Tibial nerve (tissue), 4 donors: ENCODE results near the gene KCNJ9. TPM values are rescaled to one million over a fixed set of nuclear protein-coding genes. Genes with fewer than 3 reads are reported as not detected.
"Not testable (repeated sequence)": the region's sequence is repeated elsewhere in the genome, so short reads cannot be mapped to it uniquely, and the experiment has no call there.

ENCODE experiments used
- DNase-seq, 2 donors: peaks; one replicate each; pipeline ENCODE4 v3.0.0-alpha.2; 2019; ENCODE audit warnings: low spot score in 2 of 2
- H3K27ac ChIP-seq, 4 donors: fragments of 200-600 bp; sonication (generic) in 3 of 4; one replicate each; pipeline ENCODE4 v1.5.1; 2017 to 2019; ENCODE audit warnings: mild to moderate bottlenecking in 1 of 4
- H3K27me3 ChIP-seq, 2 donors: fragments of 200-600 bp; sonication (generic) in 1 of 2; one replicate each; pipeline versions ENCODE4 v1.5.1 to v1.6.0; 2017 to 2019
- H3K36me3 ChIP-seq, 3 donors: fragments of 200-600 bp; sonication (generic); one replicate each; pipeline ENCODE4 v1.5.1; 2018 to 2019
- H3K4me1 ChIP-seq, 4 donors: fragments of 200-600 bp; sonication (generic) in 3 of 4; one replicate each; pipeline ENCODE4 v1.5.1; 2017 to 2019
- H3K4me3 ChIP-seq, 4 donors: fragments of 200-600 bp; sonication (generic) in 3 of 4; one replicate each; pipeline ENCODE4 v1.5.1; 2017 to 2019; ENCODE audit warnings: mild to moderate bottlenecking in 1 of 4, moderate library complexity in 1 of 4
- H3K9me3 ChIP-seq, 4 donors: fragments of 200-600 bp; sonication (generic) in 3 of 4; one replicate each; pipeline ENCODE4 v1.5.1; 2017 to 2019
- CTCF ChIP-seq, 5 experiments: fragments of 200-600 bp in 3 of 5; fragments of 450-650 bp in 2 of 5; sonication (generic) in 3 of 5; IDR thresholded peaks; one replicate each; pipeline ENCODE4 v1.5.1; 2016 to 2019; ENCODE audit warnings: antibody characterized with exemption in 5 of 5, mild to moderate bottlenecking in 3 of 5, moderate library complexity in 2 of 5
- EP300 ChIP-seq, 2 donors: sonication (generic); formaldehyde crosslinking; IDR thresholded peaks; one replicate each; pipeline ENCODE4 v1.6.1; 2017; ENCODE audit warnings: antibody characterized with exemption in 2 of 2, mild to moderate bottlenecking in 1 of 2
- POLR2A ChIP-seq, 2 donors: fragments of 450-650 bp; IDR thresholded peaks; one replicate each; pipeline ENCODE4 v1.6.1; 2017; ENCODE audit warnings: antibody characterized with exemption in 2 of 2, mild to moderate bottlenecking in 2 of 2, moderate library complexity in 2 of 2
- WGBS, 2 donors: methylation state at CpG; one replicate each; pipeline ENCODE4 v1.1.5; 2018; 5-methylcytosine and 5-hydroxymethylcytosine counted together
- total RNA-seq, 4 donors: library from RNA; depleted of rRNA; stranded (reverse); fragments of >200 nt; gene quantifications; one replicate each; pipeline ENCODE4 v1.1.0, GENCODE V29; 2016

KCNJ9 gene
- total RNA-seq, 4 donors from 2014 or later, result 0.60 TPM; not detected in 3

DNA sequence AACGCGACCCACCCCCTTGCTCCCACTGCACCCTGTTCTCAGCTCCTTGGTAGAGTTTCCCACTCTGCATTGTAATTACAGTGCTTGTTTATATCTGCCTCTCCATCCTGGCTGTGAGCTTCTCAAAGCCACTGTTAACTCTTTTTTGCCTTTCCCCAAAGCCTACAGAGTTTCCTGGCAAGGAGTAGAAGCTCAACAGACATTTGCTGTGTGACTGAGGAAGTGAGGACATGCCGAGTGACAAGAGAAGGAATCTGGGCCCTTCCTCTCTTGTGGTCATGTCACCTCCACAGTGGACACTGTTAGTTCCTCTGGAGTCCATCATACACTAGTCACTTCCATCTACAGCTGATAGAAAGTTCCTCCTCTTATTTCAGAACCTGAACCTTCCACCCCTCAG, 23.1 kb downstream of the KCNJ9 start:
- TF ChIP-seq CTCF (IDR thresholded peaks at IDR 0.05) (no peak), POLR2A (IDR thresholded peaks at IDR 0.05) (no peak), EP300 (IDR thresholded peaks at IDR 0.05) (peak in 1 of 2 donors; percentile 31)
- Histone ChIP-seq H3K4me1 (peaks cover 0 to 72% (median 36%) of the 10 kb centered on the region in 4 donors), H3K27me3 (no peaks in the 10 kb centered on the region), H3K9me3 (no peaks in the 10 kb centered on the region), H3K4me3 (no peak overlapping the region), H3K27ac (peak overlapping the region; percentile 59 to 99 (median 76)), H3K36me3 (no peaks in the 10 kb centered on the region)
- no peak for DNase-seq
- WGBS, 2 donors, result 20 to 32% methylated on average over 3 of the region's 3 CpGs

DNA sequence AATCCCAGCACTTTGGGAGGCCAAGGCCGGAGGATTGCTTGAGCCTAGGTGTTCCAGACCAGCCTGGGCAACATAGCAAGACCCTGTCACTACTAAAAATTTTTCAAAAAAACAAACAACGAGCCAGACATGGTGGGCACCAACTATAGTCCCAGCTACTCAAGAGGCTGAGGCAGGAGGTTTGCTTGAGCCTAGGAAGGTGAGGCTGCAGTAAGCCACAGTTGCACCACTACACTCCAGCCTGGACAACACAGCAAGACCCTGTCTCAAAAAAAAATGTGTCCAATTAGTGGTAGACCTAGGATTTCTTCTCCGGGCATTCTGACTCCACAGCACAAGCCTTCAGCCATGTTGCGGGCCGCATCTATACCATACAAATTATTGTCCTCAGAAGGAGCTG, 23.8 kb downstream of the KCNJ9 start:
- Histone ChIP-seq H3K36me3 (no peaks in the 10 kb centered on the region), H3K27ac (peak overlapping the region; percentile 59 to 99 (median 76)), H3K27me3 (no peaks in the 10 kb centered on the region), H3K4me1 (peaks cover 0 to 68% (median 34%) of the 10 kb centered on the region in 4 donors), H3K9me3 (no peaks in the 10 kb centered on the region), H3K4me3 (no peak overlapping the region)
- 94 to 95% methylated on average over 5 of the region's 5 CpGs for WGBS, 2 donors
- DNase-seq, result no peak
- no peak for TF ChIP-seq CTCF (IDR thresholded peaks at IDR 0.05)
- TF ChIP-seq POLR2A (IDR thresholded peaks at IDR 0.05), result no peak
- TF ChIP-seq EP300 (IDR thresholded peaks at IDR 0.05), result no peak

- Histone ChIP-seq H3K9me3 (no peaks in the 10 kb centered on the region), H3K27me3 (no peaks in the 10 kb centered on the region), H3K4me1 (peaks cover 0 to 59% (median 19%) of the 10 kb centered on the region in 4 donors), H3K27ac (peak overlapping the region in 1 of 4 donors; percentile 25), H3K4me3 (no peak overlapping the region), H3K36me3 (no peaks in the 10 kb centered on the region)
- 100% methylated on average over 1 of the region's 1 CpG for WGBS, 2 donors
- no peak for DNase-seq
- TF ChIP-seq EP300 (IDR thresholded peaks at IDR 0.05), result no peak
- TF ChIP-seq POLR2A (IDR thresholded peaks at IDR 0.05), result no peak
- no peak for TF ChIP-seq CTCF (IDR thresholded peaks at IDR 0.05)
Observed at GRCh38 chr1:160107512-160107911, 26.2 kb downstream of the KCNJ9 start.

DNA sequence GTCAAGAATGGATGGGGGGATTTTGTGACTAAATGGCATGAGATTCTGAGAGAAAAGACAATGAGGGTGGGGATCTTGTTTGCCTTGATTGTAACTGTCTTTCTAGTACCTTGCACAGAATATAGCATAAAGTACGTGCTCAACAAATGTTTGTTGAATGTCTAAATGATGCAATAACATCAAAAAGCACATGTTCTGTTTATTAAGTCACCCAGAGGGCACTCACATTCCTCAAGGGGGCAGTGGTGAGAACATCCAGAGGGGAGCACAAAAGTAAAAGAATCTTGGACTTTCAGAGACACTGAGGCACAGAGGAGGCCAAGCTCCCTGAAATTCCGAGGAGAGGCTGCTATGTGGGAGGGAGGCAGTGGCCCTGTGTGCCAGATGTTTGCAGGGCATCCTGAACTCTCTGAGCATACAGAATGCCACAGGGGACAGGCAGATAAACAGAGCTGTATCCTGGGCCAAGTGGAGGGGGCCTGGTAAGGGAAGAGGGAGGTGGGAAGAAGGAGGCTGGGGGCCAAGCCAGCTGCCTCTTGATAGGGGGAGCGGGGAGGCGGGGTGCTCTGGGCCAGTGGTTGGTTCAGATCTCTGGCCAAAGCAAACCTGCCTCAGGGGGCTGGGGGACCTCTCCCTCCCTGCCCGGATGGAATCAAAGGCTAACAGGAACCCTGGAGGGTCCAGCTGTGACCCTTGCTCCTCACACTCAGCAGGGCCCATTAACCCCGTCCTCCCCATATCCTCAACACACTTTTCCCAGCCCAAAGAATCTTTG, 27.7 kb downstream of the KCNJ9 start:
- TF ChIP-seq EP300 (IDR thresholded peaks at IDR 0.05) (no peak), CTCF (IDR thresholded peaks at IDR 0.05) (peak in 4 of 5 experiments; percentile 39 to 45 (median 42)), POLR2A (IDR thresholded peaks at IDR 0.05) (no peak)
- H3K27me3 ChIP-seq, result no peaks in the 10 kb centered on the region
- peak overlapping the region in 2 of 4 donors; percentile 55 to 57 for H3K27ac ChIP-seq
- peak in 1 of 2 donors; percentile 57 for DNase-seq
- no peaks in the 10 kb centered on the region for H3K9me3 ChIP-seq
- peaks cover 0 to 57% (median 12%) of the 10 kb centered on the region in 4 donors for H3K4me1 ChIP-seq
- WGBS, 2 donors, result 15 to 26% methylated on average over 6 of the region's 6 CpGs
- H3K36me3 ChIP-seq, result no peaks in the 10 kb centered on the region
- no peak overlapping the region for H3K4me3 ChIP-seq

- H3K9me3 ChIP-seq, result no peaks in the 10 kb centered on the region
- peak overlapping the region in 2 of 4 donors; percentile 55 to 57 for H3K27ac ChIP-seq
- no peak overlapping the region for H3K4me3 ChIP-seq
- no peaks in the 10 kb centered on the region for H3K36me3 ChIP-seq
- peaks cover 0 to 57% (median 10%) of the 10 kb centered on the region in 4 donors for H3K4me1 ChIP-seq
- DNase-seq, result no peak
- no peaks in the 10 kb centered on the region for H3K27me3 ChIP-seq
- no peak for TF ChIP-seq EP300 (IDR thresholded peaks at IDR 0.05)
- TF ChIP-seq CTCF (IDR thresholded peaks at IDR 0.05), result no peak
- WGBS, 2 donors, result 52 to 56% methylated on average over 4 of the region's 4 CpGs
Observed at GRCh38 chr1:160109686-160110085, 28.3 kb downstream of the KCNJ9 start.

GRCh38 chr1:160111462-160111861, 30.1 kb downstream of the KCNJ9 start:
- Histone ChIP-seq H3K4me1 (peaks cover 0 to 56% (median 6%) of the 10 kb centered on the region in 4 donors), H3K27ac (peak overlapping the region in 2 of 4 donors; percentile 26 to 84)
- 87 to 92% methylated on average over 10 of the region's 10 CpGs for WGBS, 2 donors
- not testable (repeated sequence) for DNase-seq, H3K27me3 ChIP-seq, H3K4me3 ChIP-seq, H3K9me3 ChIP-seq, H3K36me3 ChIP-seq
